T-helper 2 cell treated with Interferon-gamma antibody and Interleukin-4, amounts not matched to agents 5 μg/mL and 100 μg/mL, for 36 hours (primary cell): ENCODE data around the gene CAMK2N1.

Experiments used
- DNase-seq: peaks from one replicate; pipeline ENCODE4 v3.0.0; 2021; ENCODE audit warnings: low spot score
- H3K27ac Mint-ChIP-seq: one replicate; pipeline ENCODE4 v1.8.0; 2021; ENCODE audit warnings: mild to moderate bottlenecking, mixed read lengths
- H3K27me3 Mint-ChIP-seq: one replicate; pipeline ENCODE4 v1.8.0; 2021; ENCODE audit warnings: low read depth, mixed read lengths
- H3K36me3 Mint-ChIP-seq: one replicate; pipeline ENCODE4 v1.8.0; 2021; ENCODE audit warnings: low read depth, mixed read lengths
- H3K4me1 Mint-ChIP-seq: one replicate; pipeline ENCODE4 v1.8.0; 2021; ENCODE audit warnings: low read depth, mixed read lengths
- H3K4me3 Mint-ChIP-seq: one replicate; pipeline ENCODE4 v1.8.0; 2022; ENCODE audit warnings: mild to moderate bottlenecking, moderate library complexity, mixed read lengths
- H3K9me3 Mint-ChIP-seq: one replicate; pipeline ENCODE4 v1.8.0; 2021; ENCODE audit warnings: mixed read lengths

The CAMK2N1 gene

DNA sequence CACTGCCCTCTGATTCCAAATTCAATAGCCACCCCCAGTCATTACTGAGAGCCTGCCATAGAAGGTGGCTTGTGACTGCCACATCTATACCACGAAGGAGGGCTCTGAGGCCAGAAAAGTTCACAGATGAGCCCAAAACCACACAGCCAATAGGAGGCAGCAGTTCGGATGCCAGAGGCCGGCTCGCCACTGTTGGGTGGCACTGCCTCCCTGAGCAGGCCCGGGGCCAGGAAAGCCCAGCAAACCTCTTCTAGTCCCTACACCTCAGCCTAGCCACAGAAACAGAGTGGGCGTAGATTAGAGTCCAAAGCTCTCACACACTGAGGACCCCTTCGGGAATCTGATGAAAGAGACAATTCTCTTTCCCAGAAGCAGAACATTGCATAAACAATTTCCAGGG lies 5.9 kb upstream of the CAMK2N1 start:
- peaks cover 38% of the 10 kb centered on the region for H3K27me3 Mint-ChIP-seq
- no peak overlapping the region for H3K27ac Mint-ChIP-seq
- no peaks in the 10 kb centered on the region for H3K36me3 Mint-ChIP-seq
- no peak overlapping the region for H3K4me3 Mint-ChIP-seq
- no peak for DNase-seq
- H3K9me3 Mint-ChIP-seq: no peaks in the 10 kb centered on the region
- no peaks in the 10 kb centered on the region for H3K4me1 Mint-ChIP-seq

DNA sequence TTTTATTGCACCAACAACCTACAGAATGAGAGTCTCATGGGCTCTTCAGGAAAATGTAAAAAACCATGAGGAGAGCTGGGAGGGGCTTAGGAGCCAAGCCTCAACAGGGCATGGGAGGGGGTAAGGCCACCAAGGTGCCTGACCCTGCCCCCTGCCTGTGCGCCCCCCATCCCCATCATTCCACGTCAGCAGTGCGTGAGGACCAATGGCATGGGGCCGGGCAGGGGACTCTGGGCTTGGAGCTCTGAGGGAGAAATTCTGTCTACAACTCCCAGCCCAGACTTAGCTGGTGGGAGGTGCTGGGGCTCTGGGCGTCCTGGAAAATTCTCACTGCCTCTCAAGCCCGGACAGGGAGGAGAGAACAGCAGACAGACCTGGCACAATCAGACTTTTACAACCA lies 5.2 kb upstream of the CAMK2N1 start:
- DNase-seq: no peak
- H3K9me3 Mint-ChIP-seq: no peaks in the 10 kb centered on the region
- peaks cover 42% of the 10 kb centered on the region for H3K27me3 Mint-ChIP-seq
- H3K36me3 Mint-ChIP-seq: no peaks in the 10 kb centered on the region
- H3K4me1 Mint-ChIP-seq: no peaks in the 10 kb centered on the region
- no peak overlapping the region for H3K27ac Mint-ChIP-seq
- H3K4me3 Mint-ChIP-seq: no peak overlapping the region

- Mint-ChIP-seq H3K36me3 (no peaks in the 10 kb centered on the region), H3K27ac (no peak overlapping the region), H3K4me3 (peak overlapping the region; percentile 62), H3K27me3 (peaks cover 64% of the 10 kb centered on the region), H3K4me1 (peaks cover 6% of the 10 kb centered on the region), H3K9me3 (no peaks in the 10 kb centered on the region)
- no peak for DNase-seq
Measured at GRCh38 chr1:20487236-20487590, 1.2 kb upstream of the CAMK2N1 start.

DNA sequence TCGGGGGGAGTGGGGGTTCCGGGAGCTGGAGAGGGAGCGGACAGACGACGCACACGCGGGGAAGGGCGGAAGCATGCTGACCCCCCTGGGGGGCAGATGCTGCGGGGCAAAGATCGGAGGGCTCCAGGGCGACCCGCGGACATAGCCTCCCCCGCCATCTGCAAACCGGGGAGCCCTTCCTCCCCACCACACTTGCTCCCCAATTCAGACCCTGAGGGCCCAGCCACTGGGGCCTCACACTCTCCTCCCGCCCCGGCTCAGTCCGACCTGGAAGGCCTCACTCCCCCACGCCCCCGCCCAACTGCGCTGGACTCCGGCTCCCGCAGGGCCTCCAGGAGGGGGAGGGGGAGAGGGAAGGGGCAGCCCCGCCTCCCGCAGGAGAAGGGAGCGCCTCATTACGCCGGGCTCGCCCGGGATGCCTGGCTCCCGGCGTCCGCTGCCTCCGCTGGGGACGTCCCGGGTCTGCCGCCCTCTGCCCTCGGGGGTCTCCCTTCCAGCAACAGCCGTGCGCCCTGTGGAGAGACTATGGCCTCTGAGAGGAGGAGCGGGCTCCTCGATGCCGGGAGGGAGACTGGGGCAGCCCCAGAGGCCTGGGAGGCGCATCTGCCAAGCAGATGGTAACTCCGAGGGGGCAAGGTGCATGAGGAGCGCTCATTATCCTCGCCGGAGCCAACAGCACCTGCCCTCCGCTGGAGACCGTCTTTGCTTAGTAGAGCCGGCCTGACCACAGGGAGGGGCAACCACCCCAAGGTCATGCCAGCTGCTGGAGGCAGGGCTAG lies 636 bp upstream of the CAMK2N1 start:
- Mint-ChIP-seq H3K27ac (no peak overlapping the region), H3K27me3 (peaks cover 69% of the 10 kb centered on the region), H3K36me3 (no peaks in the 10 kb centered on the region), H3K4me1 (peaks cover 6% of the 10 kb centered on the region), H3K9me3 (no peaks in the 10 kb centered on the region), H3K4me3 (peak overlapping the region; percentile 62)
- no peak for DNase-seq

DNA sequence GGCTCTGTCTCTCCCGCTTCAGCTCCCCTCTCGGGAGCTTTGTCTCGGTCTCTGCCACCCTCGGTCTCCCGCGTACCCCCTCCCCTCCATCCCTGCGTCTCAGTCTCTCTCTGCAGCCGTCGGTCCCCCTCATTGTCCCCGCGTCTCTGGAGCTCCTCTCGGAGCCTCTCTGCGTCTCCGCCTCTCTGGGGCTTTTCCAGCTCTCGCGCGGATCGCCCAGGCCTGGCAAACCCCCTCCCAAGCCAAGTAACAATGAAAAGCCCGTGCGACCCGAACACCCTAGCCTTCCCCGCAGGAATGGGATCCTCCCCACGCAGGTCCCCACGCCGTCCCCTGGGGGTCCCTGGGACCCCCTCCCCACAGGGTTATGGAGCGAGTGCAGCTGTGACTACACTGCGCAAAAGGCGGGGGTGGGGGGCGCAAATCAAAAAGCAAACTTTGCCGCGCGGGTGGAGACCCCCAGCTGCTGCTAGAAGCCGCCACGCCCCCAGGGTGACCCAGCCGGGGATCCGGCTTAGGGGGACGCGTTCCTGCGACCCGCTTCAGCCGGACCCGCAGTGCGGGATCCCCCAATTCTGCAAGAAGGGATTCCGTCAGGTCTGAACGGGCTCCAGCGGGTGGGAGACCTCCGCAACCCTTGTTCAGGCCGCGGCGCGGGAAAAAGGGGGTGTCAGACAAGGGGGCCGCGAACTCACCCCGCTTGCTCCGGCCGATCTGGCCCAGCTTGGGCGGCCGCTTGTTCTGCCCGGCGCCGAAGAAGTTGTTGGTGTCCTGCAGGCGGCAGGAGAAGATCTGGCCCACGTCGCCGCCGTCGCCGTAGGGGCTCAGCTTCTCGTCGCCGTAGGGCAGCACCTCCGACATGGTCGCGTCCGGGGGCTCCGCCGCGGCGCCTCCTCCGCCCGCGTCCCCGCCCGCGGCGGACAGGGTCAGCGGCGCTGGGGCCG lies 1.2 kb downstream of the CAMK2N1 start:
- no peak overlapping the region for H3K27ac Mint-ChIP-seq
- H3K36me3 Mint-ChIP-seq: no peaks in the 10 kb centered on the region
- H3K9me3 Mint-ChIP-seq: no peaks in the 10 kb centered on the region
- no peak for DNase-seq
- peak overlapping the region; percentile 57 for H3K4me3 Mint-ChIP-seq
- H3K4me1 Mint-ChIP-seq: peaks cover 6% of the 10 kb centered on the region
- peaks cover 80% of the 10 kb centered on the region for H3K27me3 Mint-ChIP-seq

DNA sequence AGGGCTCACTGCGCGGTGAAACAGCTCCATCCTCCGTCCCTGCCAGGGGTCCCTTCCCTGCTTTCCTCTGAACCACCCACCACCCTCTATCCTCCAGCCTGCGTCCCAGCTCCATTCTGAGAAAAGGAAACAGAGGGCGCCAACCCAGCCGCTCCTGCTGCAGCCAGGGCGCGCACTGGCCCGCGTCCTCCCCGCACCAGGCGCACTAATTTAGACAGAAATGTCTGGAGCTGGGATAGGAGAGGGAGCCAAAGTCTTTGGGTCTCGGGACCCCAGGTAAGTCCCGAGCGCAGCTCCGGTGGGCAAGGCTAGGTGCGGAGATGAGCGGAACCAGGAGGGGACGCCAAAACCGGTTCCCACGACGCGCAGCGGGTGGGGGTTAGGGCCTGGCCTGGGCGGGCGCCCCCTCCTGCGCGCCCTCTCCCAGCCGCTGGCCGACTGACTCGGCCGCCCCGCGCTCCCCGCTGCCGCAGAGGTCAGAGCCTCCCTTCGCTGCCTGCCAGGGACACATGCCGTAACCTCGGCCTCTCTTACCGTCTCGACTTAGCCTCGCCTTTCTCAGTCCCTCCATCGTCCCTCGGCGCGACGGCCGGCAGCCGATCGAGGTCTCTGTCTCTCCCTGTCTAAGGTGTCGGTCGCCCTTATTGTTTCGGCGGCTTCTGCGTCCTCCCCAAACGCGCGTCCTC lies 2.0 kb downstream of the CAMK2N1 start:
- no peak overlapping the region for H3K27ac Mint-ChIP-seq
- H3K27me3 Mint-ChIP-seq: peaks cover 80% of the 10 kb centered on the region

GRCh38 chr1:20483098-20483832 lies 2.7 kb downstream of the CAMK2N1 start:
- Mint-ChIP-seq H3K4me3 (peak overlapping the region; percentile 34), H3K36me3 (no peaks in the 10 kb centered on the region), H3K4me1 (peaks cover 6% of the 10 kb centered on the region), H3K27me3 (peaks cover 80% of the 10 kb centered on the region), H3K27ac (no peak overlapping the region), H3K9me3 (no peaks in the 10 kb centered on the region)
- no peak for DNase-seq

More for the DNA sequence above, 2.0 kb downstream of the CAMK2N1 start:
- Mint-ChIP-seq H3K9me3 (no peaks in the 10 kb centered on the region), H3K4me1 (peaks cover 6% of the 10 kb centered on the region), H3K36me3 (no peaks in the 10 kb centered on the region), H3K4me3 (peak overlapping the region; percentile 57)
- DNase-seq: no peak

DNA sequence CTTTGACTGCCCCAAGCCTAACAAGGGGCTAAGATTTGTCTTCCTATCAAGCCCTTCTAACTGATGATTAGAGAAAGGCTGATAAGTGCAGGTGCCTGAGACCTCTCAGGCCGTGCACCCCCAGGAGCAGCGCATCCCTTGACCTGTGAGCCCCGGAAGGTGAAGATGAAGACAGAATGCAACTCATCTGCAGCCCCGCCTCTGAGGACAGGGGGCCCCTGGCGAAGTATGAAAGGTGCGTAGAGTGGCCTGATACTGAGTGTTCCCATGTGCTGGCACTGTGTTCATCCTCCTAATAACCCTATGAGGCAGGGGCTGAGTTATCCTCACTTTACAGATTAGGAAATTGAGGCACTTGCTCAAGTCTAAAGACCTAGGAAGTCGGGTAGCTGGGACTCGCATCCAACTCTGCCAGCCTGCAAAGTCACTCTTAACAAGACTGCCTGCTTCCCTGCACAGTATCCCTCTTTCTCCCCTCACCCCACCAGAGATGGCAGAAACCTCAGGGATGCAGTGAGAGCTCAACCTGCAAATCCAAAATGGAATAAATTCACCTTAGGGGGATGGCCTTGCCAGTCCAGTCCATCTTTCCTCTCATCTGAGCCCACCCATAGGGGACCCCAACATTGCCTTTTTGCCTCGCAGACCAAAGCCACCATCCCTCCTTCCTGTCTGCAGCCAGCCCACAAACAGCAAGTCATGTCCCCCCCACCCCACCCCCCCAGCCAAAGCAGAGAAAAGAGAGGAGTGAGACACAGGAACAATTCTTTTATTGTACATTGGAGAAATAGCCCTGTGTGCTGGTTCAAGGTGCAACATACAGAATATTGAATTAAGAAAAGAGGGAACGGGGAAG lies 4.1 kb downstream of the CAMK2N1 start:
- no peak for DNase-seq
- H3K36me3 Mint-ChIP-seq: no peaks in the 10 kb centered on the region
- H3K9me3 Mint-ChIP-seq: no peaks in the 10 kb centered on the region
- H3K27ac Mint-ChIP-seq: no peak overlapping the region
- H3K27me3 Mint-ChIP-seq: peaks cover 74% of the 10 kb centered on the region
- peaks cover 6% of the 10 kb centered on the region for H3K4me1 Mint-ChIP-seq
- H3K4me3 Mint-ChIP-seq: no peak overlapping the region

GRCh38 chr1:20480951-20481617 lies 4.9 kb downstream of the CAMK2N1 start:
- no peak overlapping the region for H3K27ac Mint-ChIP-seq
- peaks cover 75% of the 10 kb centered on the region for H3K27me3 Mint-ChIP-seq
- no peak overlapping the region for H3K4me3 Mint-ChIP-seq

GRCh38 chr1:20480243-20480944 lies 5.6 kb downstream of the CAMK2N1 start:
- no peak for DNase-seq
- Mint-ChIP-seq H3K27ac (no peak overlapping the region), H3K36me3 (no peaks in the 10 kb centered on the region), H3K4me1 (peaks cover 4% of the 10 kb centered on the region), H3K9me3 (no peaks in the 10 kb centered on the region), H3K27me3 (peaks cover 78% of the 10 kb centered on the region), H3K4me3 (no peak overlapping the region)

More at GRCh38 chr1:20480951-20481617, 4.9 kb downstream of the CAMK2N1 start:
- no peaks in the 10 kb centered on the region for H3K9me3 Mint-ChIP-seq
- peaks cover 6% of the 10 kb centered on the region for H3K4me1 Mint-ChIP-seq
- DNase-seq: no peak
- no peaks in the 10 kb centered on the region for H3K36me3 Mint-ChIP-seq

DNA sequence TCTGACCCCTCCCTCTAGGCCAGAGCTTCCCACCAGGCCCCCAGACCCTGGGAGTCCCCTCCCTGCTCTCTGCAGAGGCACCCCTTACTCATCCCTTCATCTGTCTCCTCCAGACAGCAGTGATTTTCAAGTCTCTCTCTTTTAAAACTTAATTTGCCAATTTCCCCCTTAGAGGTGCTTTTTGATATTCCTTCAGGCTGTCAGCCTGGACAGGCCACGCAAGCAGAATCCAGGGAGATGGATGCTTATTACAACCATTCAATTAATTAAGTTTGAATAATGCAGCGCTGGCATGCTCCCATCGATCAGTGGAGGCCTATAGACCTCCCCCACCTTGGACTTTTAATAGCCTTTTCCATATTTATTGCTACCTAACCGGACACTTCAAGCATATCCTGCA lies 6.2 kb downstream of the CAMK2N1 start:
- Mint-ChIP-seq H3K27ac (no peak overlapping the region), H3K9me3 (no peaks in the 10 kb centered on the region), H3K4me1 (peaks cover 4% of the 10 kb centered on the region), H3K4me3 (no peak overlapping the region), H3K27me3 (peaks cover 84% of the 10 kb centered on the region), H3K36me3 (no peaks in the 10 kb centered on the region)
- no peak for DNase-seq

DNA sequence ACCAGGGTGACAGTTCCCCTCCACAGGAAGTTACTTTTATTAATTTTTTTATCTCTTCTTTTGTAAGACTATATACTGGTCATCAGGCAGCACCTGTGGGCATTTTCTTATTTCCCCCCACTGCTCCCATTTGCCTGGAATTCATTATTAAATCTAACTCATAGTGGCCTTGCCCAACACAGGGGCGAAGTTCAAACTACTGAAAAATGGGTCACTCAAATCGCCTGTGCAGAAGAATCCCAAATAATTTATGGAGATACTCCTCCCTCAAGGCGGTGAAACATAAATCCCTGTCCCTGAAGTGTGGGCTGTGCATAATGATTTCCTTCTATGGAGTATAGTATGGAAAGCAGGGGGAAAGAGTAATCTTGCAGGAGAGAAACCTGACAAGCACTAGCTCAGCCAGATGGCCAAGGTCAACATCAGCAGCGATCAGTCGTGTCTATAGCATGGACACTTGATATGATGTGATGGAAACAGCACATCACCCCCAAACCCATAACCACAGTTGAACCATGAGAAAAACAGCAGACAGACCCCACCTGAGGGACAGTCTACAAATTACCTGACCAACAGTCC lies 7.9 kb downstream of the CAMK2N1 start:
- no peak for DNase-seq
- H3K27me3 Mint-ChIP-seq: peaks cover 79% of the 10 kb centered on the region
- no peaks in the 10 kb centered on the region for H3K4me1 Mint-ChIP-seq
- no peak overlapping the region for H3K4me3 Mint-ChIP-seq
- H3K36me3 Mint-ChIP-seq: no peaks in the 10 kb centered on the region
- H3K9me3 Mint-ChIP-seq: no peaks in the 10 kb centered on the region
- H3K27ac Mint-ChIP-seq: no peak overlapping the region
